Coronary artery (tissue), 2 donors: ENCODE results near the gene KBTBD4.

Experiments used
- DNase-seq: peaks from one replicate; pipeline ENCODE4 v3.0.0-alpha.2; 2017; ENCODE audit warnings: low spot score
- H3K27ac ChIP-seq, 2 donors: fragments of 200-600 bp; sonication (generic); one replicate each; pipeline ENCODE4 v1.5.1; 2016 to 2019
- H3K4me3 ChIP-seq: fragments of 200-600 bp; sonication (generic); 2 replicates; pipeline ENCODE4 v1.5.1; 2016; ENCODE audit warnings: mild to moderate bottlenecking, moderate library complexity
- TF ChIP-seq, protein P1 (sequence below): fragments of 200-600 bp; sonication (generic); IDR thresholded peaks from one replicate; pipeline ENCODE4 v1.5.1; 2019; ENCODE audit warnings: antibody characterized with exemption

The KBTBD4 gene

GRCh38 chr11:47578524-47579494, at the start of gene KBTBD4, which contains the start of gene NDUFS3:
Gene KBTBD4, minus strand, starts transcription at chr11:47578970. Its CDS starts 19 bp downstream, at chr11:47578951.
Gene NDUFS3, plus strand, starts transcription at chr11:47579074. Its CDS starts 18 bp downstream, at chr11:47579092.
- TF ChIP-seq, protein P1, sequence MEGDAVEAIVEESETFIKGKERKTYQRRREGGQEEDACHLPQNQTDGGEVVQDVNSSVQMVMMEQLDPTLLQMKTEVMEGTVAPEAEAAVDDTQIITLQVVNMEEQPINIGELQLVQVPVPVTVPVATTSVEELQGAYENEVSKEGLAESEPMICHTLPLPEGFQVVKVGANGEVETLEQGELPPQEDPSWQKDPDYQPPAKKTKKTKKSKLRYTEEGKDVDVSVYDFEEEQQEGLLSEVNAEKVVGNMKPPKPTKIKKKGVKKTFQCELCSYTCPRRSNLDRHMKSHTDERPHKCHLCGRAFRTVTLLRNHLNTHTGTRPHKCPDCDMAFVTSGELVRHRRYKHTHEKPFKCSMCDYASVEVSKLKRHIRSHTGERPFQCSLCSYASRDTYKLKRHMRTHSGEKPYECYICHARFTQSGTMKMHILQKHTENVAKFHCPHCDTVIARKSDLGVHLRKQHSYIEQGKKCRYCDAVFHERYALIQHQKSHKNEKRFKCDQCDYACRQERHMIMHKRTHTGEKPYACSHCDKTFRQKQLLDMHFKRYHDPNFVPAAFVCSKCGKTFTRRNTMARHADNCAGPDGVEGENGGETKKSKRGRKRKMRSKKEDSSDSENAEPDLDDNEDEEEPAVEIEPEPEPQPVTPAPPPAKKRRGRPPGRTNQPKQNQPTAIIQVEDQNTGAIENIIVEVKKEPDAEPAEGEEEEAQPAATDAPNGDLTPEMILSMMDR: no peak
- Histone ChIP-seq H3K27ac (peak within 1 kb of the TSS; percentile 85 to 94), H3K4me3 (peak within 1 kb of the TSS; percentile 84)
- peak; percentile 93 for DNase-seq

DNA sequence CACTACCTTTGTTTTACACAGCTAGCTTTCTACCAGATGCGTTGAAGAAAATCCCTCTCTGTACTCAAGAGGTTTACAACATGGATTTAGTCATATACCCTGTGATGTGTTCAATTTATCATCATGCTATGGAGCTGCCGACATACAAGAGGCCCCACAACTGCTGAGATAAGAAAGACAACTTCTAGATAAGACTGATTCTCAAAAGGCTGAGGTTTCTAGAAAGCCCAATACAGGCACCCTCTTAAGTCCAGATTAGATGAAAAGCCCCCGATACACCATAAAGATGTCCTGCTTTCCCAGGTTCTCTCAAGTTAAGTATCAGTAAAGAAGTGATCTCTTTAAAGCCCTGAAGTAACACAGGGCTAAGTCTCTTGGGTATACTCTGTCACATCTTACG, 49.3 kb upstream of the KBTBD4 start:
- no peak for DNase-seq

GRCh38 chr11:47626234-47626633, 47.5 kb upstream of the KBTBD4 start:
- TF ChIP-seq, protein P1: no peak
- no peak overlapping the region for H3K4me3 ChIP-seq
- DNase-seq: no peak
- H3K27ac ChIP-seq: no peak overlapping the region

More for the DNA sequence above, 49.3 kb upstream of the KBTBD4 start:
- no peak overlapping the region for H3K4me3 ChIP-seq
- no peak overlapping the region for H3K27ac ChIP-seq
- TF ChIP-seq, protein P1: no peak

GRCh38 chr11:47620836-47621378, 42.1 kb upstream of the KBTBD4 start:
- no peak for DNase-seq
- TF ChIP-seq, protein P1: no peak
- H3K4me3 ChIP-seq: no peak overlapping the region
- H3K27ac ChIP-seq: no peak overlapping the region

- Histone ChIP-seq H3K4me3 (no peak overlapping the region), H3K27ac (no peak overlapping the region)
- no peak for DNase-seq
- TF ChIP-seq, protein P1: no peak
These were observed 38.6 kb upstream of the KBTBD4 start for GRCh38 chr11:47617417-47617809.

DNA sequence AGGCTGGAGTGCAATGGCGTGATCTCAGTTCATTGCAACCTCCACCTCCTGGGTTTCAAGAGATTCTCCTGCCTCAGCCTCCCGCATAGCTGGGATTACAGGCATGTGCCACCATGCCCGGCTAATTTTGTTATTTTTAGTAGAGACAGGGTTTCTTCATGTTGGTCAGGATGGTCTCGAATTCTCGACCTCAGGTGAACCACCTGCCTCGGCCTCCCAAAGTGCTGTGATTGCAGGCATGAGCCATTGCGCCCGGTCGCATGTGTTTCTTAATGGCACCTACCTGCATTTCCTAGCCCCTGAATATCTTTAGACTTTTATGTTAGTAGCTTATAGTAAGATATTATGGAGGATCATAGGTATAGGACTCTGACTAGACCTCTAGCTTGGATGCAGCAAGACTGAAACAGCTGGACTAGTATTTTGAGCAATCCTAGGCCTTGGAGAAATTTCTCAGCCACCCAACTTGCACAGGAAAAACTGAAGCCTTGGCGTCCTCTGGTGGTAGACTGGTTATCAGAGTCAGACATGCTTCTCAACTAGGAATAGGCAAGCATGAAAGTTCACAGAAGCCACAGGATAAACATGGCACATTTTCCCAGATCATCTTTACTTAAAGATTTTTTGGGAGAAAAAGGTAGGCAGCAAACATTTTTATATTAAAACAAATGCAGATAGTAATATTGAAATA, 38.1 kb upstream of the KBTBD4 start:
- TF ChIP-seq, protein P1: peak; percentile 35
- DNase-seq: no peak
- Histone ChIP-seq H3K27ac (no peak overlapping the region), H3K4me3 (no peak overlapping the region)
